HEK293T (cell line): ENCODE measurements around the gene RAD51.

Experiments
- CTCF ChIA-PET: fragments of 350-600 bp; formaldehyde crosslinking; extraction: SDS; loops from one replicate; lab custom pipeline; 2021; ENCODE audit warnings: antibody characterized with exemption, inconsistent platforms; lab: Yijun Ruan, JAX
- POLR2A ChIA-PET: fragments of 350-600 bp; formaldehyde crosslinking; extraction: SDS; loops from one replicate; lab custom pipeline; 2020; ENCODE audit warnings: antibody characterized with exemption, inconsistent platforms; lab: Yijun Ruan, JAX
- DNase-seq: peaks from one replicate; pipeline ENCODE4 v3.0.0; 2012; ENCODE audit warnings: mixed read lengths; ENCODE audit errors: extremely low spot score
- ARNT ChIP-seq: fragments of 450-650 bp; IDR thresholded peaks from 2 replicates; pipeline ENCODE4 v1.6.1; 2017; ENCODE audit warnings: mild to moderate bottlenecking
- BHLHE40 ChIP-seq: fragments of 450-650 bp; IDR thresholded peaks from 2 replicates; pipeline ENCODE4 v1.6.1; 2016; ENCODE audit warnings: mild to moderate bottlenecking, moderate library complexity, borderline replicate concordance
- CTBP1 ChIP-seq: fragments of 450-650 bp; IDR thresholded peaks from 2 replicates; pipeline ENCODE4 v1.6.1; 2016; ENCODE audit warnings: borderline replicate concordance
- ELF4 ChIP-seq: fragments of 450-650 bp; IDR thresholded peaks from 2 replicates; pipeline ENCODE4 v1.6.1; 2017; ENCODE audit warnings: antibody characterized with exemption
- FOXA1 ChIP-seq: fragments of 450-650 bp; IDR thresholded peaks from 2 replicates; pipeline ENCODE4 v1.6.1; 2016; ENCODE audit warnings: mild to moderate bottlenecking
- FOXK2 ChIP-seq: fragments of 450-650 bp; IDR thresholded peaks from 2 replicates; pipeline ENCODE4 v1.6.1; 2016; ENCODE audit warnings: mild to moderate bottlenecking
- FOXM1 ChIP-seq: fragments of 450-650 bp; IDR thresholded peaks from 2 replicates; pipeline ENCODE4 v1.6.1; 2017; ENCODE audit warnings: mild to moderate bottlenecking, borderline replicate concordance
- HDGF ChIP-seq: fragments of 450-650 bp; IDR thresholded peaks from 2 replicates; pipeline ENCODE4 v1.6.1; 2017; ENCODE audit warnings: antibody characterized with exemption, borderline replicate concordance
- L3MBTL2 ChIP-seq: fragments of 450-650 bp; conservative IDR thresholded peaks from 2 replicates; pipeline ENCODE4 v1.6.1; 2016; ENCODE audit warnings: mild to moderate bottlenecking
- LEF1 ChIP-seq: fragments of 450-650 bp; IDR thresholded peaks from 2 replicates; pipeline ENCODE4 v1.6.1; 2017; ENCODE audit warnings: mild to moderate bottlenecking, borderline replicate concordance
- NFRKB ChIP-seq: fragments of 450-650 bp; IDR thresholded peaks from 2 replicates; pipeline ENCODE4 v1.6.1; 2016; ENCODE audit warnings: mild to moderate bottlenecking, moderate library complexity
- SP1 ChIP-seq: fragments of 450-650 bp; IDR thresholded peaks from 2 replicates; pipeline ENCODE4 v1.6.1; 2017
- SUZ12 ChIP-seq: fragments of 450-650 bp; IDR thresholded peaks from 2 replicates; pipeline ENCODE4 v1.6.1; 2016; ENCODE audit warnings: mild to moderate bottlenecking
- TARDBP ChIP-seq: fragments of 450-650 bp; IDR thresholded peaks from 2 replicates; pipeline ENCODE4 v1.6.1; 2016
- ZNF384 ChIP-seq: fragments of 450-650 bp; IDR thresholded peaks from 2 replicates; pipeline ENCODE4 v1.6.1; 2016
- TF ChIP-seq, protein P1 (sequence below): fragments of 450-650 bp; IDR thresholded peaks from 2 replicates; pipeline ENCODE4 v1.6.1; 2016

The RAD51 gene

GRCh38 chr15:40770147-40770721, 75.3 kb downstream of the RAD51 start:
- ChIA-PET POLR2A (no interaction called here), CTCF (interaction anchor here (1.2 kb wide), 1 partner anchor 12 kb away, joined by 3 read pairs; no protein-coding TSS in a partner anchor)
- no peak for DNase-seq
- TF ChIP-seq ARNT: no peak
- no peak for TF ChIP-seq TARDBP
- no peak for TF ChIP-seq ZNF384
- TF ChIP-seq BHLHE40: no peak
- TF ChIP-seq SUZ12: no peak
- TF ChIP-seq FOXK2: no peak
- no peak for TF ChIP-seq LEF1
- TF ChIP-seq ELF4: no peak
- no peak for TF ChIP-seq L3MBTL2
- no peak for TF ChIP-seq FOXA1
- TF ChIP-seq NFRKB: no peak
- no peak for TF ChIP-seq SP1
- no peak for TF ChIP-seq FOXM1
- no peak for TF ChIP-seq CTBP1
- no peak for TF ChIP-seq HDGF
- TF ChIP-seq, protein P1, sequence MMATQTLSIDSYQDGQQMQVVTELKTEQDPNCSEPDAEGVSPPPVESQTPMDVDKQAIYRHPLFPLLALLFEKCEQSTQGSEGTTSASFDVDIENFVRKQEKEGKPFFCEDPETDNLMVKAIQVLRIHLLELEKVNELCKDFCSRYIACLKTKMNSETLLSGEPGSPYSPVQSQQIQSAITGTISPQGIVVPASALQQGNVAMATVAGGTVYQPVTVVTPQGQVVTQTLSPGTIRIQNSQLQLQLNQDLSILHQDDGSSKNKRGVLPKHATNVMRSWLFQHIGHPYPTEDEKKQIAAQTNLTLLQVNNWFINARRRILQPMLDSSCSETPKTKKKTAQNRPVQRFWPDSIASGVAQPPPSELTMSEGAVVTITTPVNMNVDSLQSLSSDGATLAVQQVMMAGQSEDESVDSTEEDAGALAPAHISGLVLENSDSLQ: no peak

- no peak for TF ChIP-seq HDGF
- TF ChIP-seq FOXA1: no peak
- TF ChIP-seq, protein P1: no peak
- no peak for TF ChIP-seq ELF4
- no peak for TF ChIP-seq TARDBP
- no peak for TF ChIP-seq ARNT
- TF ChIP-seq ZNF384: no peak
- TF ChIP-seq NFRKB: no peak
- TF ChIP-seq FOXK2: no peak
- no peak for TF ChIP-seq LEF1
- no peak for TF ChIP-seq CTBP1
- no peak for DNase-seq
- POLR2A ChIA-PET: no interaction called here
- CTCF ChIA-PET: no interaction called here
These were observed 76.3 kb downstream of the RAD51 start for GRCh38 chr15:40771242-40771641.

GRCh38 chr15:40772014-40772413, 77.0 kb downstream of the RAD51 start:
- no peak for TF ChIP-seq SUZ12
- TF ChIP-seq FOXA1: no peak
- TF ChIP-seq ELF4: no peak
- no peak for TF ChIP-seq HDGF
- TF ChIP-seq CTBP1: no peak
- no peak for TF ChIP-seq SP1
- no peak for TF ChIP-seq L3MBTL2
- TF ChIP-seq NFRKB: no peak
- TF ChIP-seq ZNF384: no peak
- no peak for TF ChIP-seq LEF1
- TF ChIP-seq, protein P1: no peak
- TF ChIP-seq FOXK2: no peak
- no peak for TF ChIP-seq BHLHE40
- TF ChIP-seq TARDBP: no peak
- DNase-seq: no peak
- ChIA-PET POLR2A (no interaction called here), CTCF (no interaction called here)

DNA sequence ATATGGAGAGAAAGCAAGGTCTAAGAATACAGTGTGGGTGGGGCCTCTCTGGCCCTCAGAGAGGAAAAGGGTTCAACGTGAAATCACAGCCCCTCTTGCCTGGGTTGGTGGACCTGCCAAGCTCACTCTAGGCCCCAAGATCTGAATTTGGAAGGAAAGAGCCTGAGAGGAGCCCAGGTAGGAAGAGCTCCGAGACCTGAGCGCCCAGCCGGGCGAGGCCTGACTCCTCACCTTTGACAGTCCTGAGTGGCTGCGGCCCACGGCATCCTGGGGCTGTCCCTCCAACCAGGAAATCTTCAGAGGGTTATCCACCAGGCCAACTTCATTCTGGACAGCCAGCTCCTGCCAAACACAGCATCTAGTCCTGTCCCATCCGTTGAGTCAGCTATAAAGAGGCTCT, 78.5 kb downstream of the RAD51 start:
- no peak for DNase-seq
- POLR2A ChIA-PET: no interaction called here
- CTCF ChIA-PET: no interaction called here
- no peak for TF ChIP-seq FOXK2
- no peak for TF ChIP-seq SUZ12
- no peak for TF ChIP-seq HDGF
- TF ChIP-seq ZNF384: no peak
- TF ChIP-seq BHLHE40: no peak
- TF ChIP-seq, protein P1: no peak
- no peak for TF ChIP-seq TARDBP
- no peak for TF ChIP-seq SP1

- ChIA-PET CTCF (no interaction called here), POLR2A (no interaction called here)
- no peak for TF ChIP-seq SP1
- TF ChIP-seq FOXK2: no peak
- no peak for TF ChIP-seq ZNF384
- TF ChIP-seq FOXM1: no peak
- no peak for TF ChIP-seq NFRKB
- TF ChIP-seq ELF4: no peak
- TF ChIP-seq FOXA1: no peak
- DNase-seq: no peak
These were observed 78.9 kb downstream of the RAD51 start for GRCh38 chr15:40773902-40774301.

DNA sequence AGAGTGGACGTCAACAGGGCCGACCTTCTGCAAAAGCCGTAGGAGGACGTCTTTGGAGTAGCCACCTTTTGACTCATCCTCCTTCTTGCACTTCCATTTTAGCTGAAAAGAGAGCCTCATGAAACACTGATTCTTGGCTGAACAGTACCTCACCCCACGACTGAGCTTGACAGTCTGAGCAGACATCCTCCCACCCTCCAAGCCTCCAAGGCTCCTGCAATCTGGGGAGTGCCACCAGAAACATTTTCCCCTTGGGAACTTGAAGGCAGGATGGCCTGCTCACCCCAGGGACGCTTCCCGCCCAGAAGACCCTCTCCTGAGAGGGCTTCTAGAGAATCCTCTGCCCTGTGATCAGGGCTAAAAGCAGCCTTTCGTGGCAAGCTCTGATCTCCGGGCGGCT, 80.0 kb downstream of the RAD51 start:
- DNase-seq: no peak
- ChIA-PET POLR2A (no interaction called here), CTCF (no interaction called here)
- TF ChIP-seq NFRKB: no peak
- TF ChIP-seq LEF1: no peak
- no peak for TF ChIP-seq ARNT
- no peak for TF ChIP-seq FOXK2
- TF ChIP-seq BHLHE40: no peak
- TF ChIP-seq FOXM1: no peak
- no peak for TF ChIP-seq CTBP1
- TF ChIP-seq SP1: no peak
- TF ChIP-seq FOXA1: no peak
- TF ChIP-seq ZNF384: no peak
